ENCODE measurements around the gene ZFYVE28.

- TF ChIP-seq POLR2AphosphoS5 (IDR thresholded peaks at IDR 0.05; ENCODE audit: low read depth, low read length) (no peak), SIN3A (IDR thresholded peaks at IDR 0.05; ENCODE audit: borderline replicate concordance, insufficient read depth, low read length) (no peak), TAF1 (IDR thresholded peaks at IDR 0.05; ENCODE audit: borderline replicate concordance, insufficient read depth, low read length) (no peak), REST (IDR thresholded peaks at IDR 0.05; ENCODE audit: insufficient read depth in 1 of 2, low read depth in 2 of 2, low read length in 2 of 2) (no peak)
Measured at GRCh38 chr4:2390146-2390545, 28.3 kb downstream of the ZFYVE28 start.
